C1 segment of cervical spinal cord (tissue), 14 donors: ENCODE results near the gene RAD51AP2.

Experiments
- DNase-seq, 14 donors: peaks; one replicate each; lab custom pipeline; 2025; lab: John Stamatoyannopoulos, UW

Gene RAD51AP2

GRCh38 chr2:17470855-17471641 is 47.2 kb downstream of the RAD51AP2 start:
- no peak for DNase-seq

- no peak for DNase-seq
Measured at GRCh38 chr2:17461087-17461475, 57.2 kb downstream of the RAD51AP2 start.
